Measurements from ENCODE around the gene FCGR2B. TPM values are rescaled to one million over a fixed set of nuclear protein-coding genes. Genes with fewer than 3 reads are reported as not detected.

The FCGR2B gene
- total RNA-seq, 1 experiment from 2014 or later, result not detected

GRCh38 chr1:161707503-161707902, 44.6 kb downstream of the FCGR2B start:
- Histone ChIP-seq H3K79me1 (ENCODE audit: insufficient read depth, low read depth, low read length, poor library complexity, severe bottlenecking) (no peaks in the 10 kb centered on the region), H3K9ac (ENCODE audit: extremely low read depth, insufficient read length, low read length) (no peak overlapping the region), H3K79me2 (ENCODE audit: insufficient read depth, low read length) (no peaks in the 10 kb centered on the region), H3K14ac (ENCODE audit: insufficient read depth, low read length) (no peak overlapping the region), H3K9me3 (ENCODE audit: control insufficient read depth, low read depth, low read length) (no peaks in the 10 kb centered on the region), H2AFZ (ENCODE audit: low read length) (no peak overlapping the region), H3K4ac (ENCODE audit: low read depth, low read length) (no peak overlapping the region), H4K91ac (ENCODE audit: insufficient read length, low read depth, low read length) (no peak overlapping the region), H3K56ac (ENCODE audit: insufficient read length, low read depth, low read length) (no peak overlapping the region), H3K27ac (ENCODE audit: insufficient read length, low read depth, low read length) (no peak overlapping the region), H3T11ph (ENCODE audit: low read length) (no peak overlapping the region), H3K27me3 (ENCODE audit: insufficient read depth, low read length) (no peaks in the 10 kb centered on the region), H2BK5ac (ENCODE audit: insufficient read length, low read length) (no peak overlapping the region), H3K4me1 (ENCODE audit: insufficient read depth, low read length) (no peaks in the 10 kb centered on the region), H3K4me2 (ENCODE audit: insufficient read depth, insufficient read length, low read length) (no peak overlapping the region), H2AK5ac (ENCODE audit: insufficient read length, low read length) (no peak overlapping the region), H3K23ac (ENCODE audit: insufficient read length, low read depth, low read length) (no peak overlapping the region), H3K23me2 (ENCODE audit: insufficient read length, low read depth, low read length, poor library complexity, severe bottlenecking) (no peaks in the 10 kb centered on the region), H4K20me1 (ENCODE audit: control insufficient read depth, insufficient read depth, insufficient read length) (no peaks in the 10 kb centered on the region), H3K18ac (ENCODE audit: insufficient read length, low read depth, low read length) (no peak overlapping the region), H4K5ac (ENCODE audit: insufficient read length, low read depth, low read length) (no peak overlapping the region), H4K8ac (replicated peaks; ENCODE audit: insufficient read length, low read depth, low read length) (no peak overlapping the region), H2BK20ac (ENCODE audit: low read depth, low read length, poor library complexity, severe bottlenecking) (no peak overlapping the region), H2BK12ac (ENCODE audit: insufficient read length, low read depth, low read length) (no peak overlapping the region), H2BK15ac (ENCODE audit: low read depth, low read length) (no peak overlapping the region), H2BK120ac (ENCODE audit: low read depth, low read length, poor library complexity, severe bottlenecking) (no peak overlapping the region)
- Mint-ChIP-seq H3K27me3 (ENCODE audit: low read depth) (peaks cover 3% of the 10 kb centered on the region), H3K4me3 (no peak overlapping the region), H3K9me3 (no peaks in the 10 kb centered on the region), H3K4me1 (peaks cover 12 to 15% of the 10 kb centered on the region in 2 experiments), H3K36me3 (ENCODE audit: insufficient read depth in 1 of 3, low read depth in 3 of 3) (no peaks in the 10 kb centered on the region), H3K27ac (no peak overlapping the region)
- TF ChIP-seq CTCF (conservative IDR thresholded peaks at IDR 0.05), result no peak
- DNase-seq, result no peak
- WGBS (ENCODE audit: extremely low coverage, insufficient read length, low lambda C conversion rate), result no CpG with 5 or more reads among the region's 2 CpGs

Measured in H9 (cell line).